Middle frontal gyrus (tissue), 1 donor: ENCODE measurements around the gene CELA1.

ENCODE experiments used
- DNase-seq: peaks from one replicate; pipeline ENCODE4 v3.0.0-alpha.2; 2015; ENCODE audit warnings: low spot score; ENCODE audit errors: extremely low spot score

CELA1 gene

DNA sequence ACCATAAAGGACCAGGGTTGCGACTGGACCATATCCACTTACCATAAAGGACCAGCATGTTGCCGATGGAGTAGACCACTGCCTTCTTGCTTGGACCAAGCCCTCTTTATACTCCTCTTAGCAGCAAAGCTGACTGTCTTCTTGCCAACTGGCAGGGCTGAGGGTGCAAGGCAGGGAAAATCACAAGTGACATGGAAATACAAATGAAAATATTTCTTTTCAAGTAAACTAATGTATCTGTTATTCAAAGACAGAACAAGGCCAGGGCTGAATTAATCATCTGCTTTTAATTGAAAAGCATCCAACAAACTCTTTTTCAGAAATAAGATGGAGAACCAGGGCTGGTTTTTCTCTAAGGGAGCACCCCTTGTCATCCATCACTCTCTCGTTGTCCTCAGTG is at the start of gene CELA1:
Gene CELA1, minus strand, starts transcription at position 99 of the 400 bp plus-strand sequence. Its CDS starts 41 bp downstream, at position 58.
- DNase-seq: no peak

DNA sequence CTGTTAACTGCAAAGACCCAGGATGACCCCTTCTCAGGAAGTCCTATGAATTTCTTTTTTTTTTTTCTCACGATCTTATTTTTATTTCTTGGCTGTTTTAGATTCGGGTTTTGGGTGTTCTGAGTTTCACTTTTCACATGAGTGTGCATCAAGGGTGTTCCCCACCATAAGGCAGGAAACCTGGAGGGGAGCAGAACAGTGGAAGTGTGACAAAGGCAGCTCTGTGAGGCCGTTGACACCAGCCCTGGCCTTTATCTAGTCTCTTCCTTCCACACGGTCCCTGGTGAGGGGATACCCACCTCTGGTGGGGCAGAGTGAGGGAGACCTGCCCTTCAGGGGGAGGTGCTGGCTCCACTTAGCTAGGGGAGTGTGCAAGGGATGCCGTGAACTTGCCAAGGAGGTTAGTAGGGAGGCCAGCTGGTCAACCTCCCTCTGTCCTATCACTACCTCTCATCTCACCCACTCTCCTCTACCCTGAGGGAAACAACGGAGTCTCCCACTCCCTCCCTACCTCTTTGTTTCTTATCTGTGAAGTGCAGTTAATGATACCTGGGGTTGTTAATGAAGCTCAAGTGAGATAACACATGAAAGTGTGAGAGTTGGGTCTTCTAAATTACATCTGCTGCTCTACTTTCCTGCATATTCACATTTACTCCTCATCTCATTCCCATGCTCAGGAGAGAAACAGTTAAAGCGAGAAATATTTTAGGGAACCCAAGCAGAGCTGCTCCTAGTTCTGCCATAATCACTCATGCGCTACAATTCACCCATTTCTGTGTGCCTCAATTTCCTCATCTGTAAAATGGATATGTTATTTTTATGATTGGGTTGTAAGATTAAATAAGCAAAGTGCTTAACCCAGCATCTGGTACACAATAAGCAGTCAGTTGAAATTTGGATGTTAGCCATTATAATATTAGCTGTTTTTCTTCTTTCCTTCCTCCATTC is 49.1 kb upstream of the CELA1 start:
- no peak for DNase-seq

DNA sequence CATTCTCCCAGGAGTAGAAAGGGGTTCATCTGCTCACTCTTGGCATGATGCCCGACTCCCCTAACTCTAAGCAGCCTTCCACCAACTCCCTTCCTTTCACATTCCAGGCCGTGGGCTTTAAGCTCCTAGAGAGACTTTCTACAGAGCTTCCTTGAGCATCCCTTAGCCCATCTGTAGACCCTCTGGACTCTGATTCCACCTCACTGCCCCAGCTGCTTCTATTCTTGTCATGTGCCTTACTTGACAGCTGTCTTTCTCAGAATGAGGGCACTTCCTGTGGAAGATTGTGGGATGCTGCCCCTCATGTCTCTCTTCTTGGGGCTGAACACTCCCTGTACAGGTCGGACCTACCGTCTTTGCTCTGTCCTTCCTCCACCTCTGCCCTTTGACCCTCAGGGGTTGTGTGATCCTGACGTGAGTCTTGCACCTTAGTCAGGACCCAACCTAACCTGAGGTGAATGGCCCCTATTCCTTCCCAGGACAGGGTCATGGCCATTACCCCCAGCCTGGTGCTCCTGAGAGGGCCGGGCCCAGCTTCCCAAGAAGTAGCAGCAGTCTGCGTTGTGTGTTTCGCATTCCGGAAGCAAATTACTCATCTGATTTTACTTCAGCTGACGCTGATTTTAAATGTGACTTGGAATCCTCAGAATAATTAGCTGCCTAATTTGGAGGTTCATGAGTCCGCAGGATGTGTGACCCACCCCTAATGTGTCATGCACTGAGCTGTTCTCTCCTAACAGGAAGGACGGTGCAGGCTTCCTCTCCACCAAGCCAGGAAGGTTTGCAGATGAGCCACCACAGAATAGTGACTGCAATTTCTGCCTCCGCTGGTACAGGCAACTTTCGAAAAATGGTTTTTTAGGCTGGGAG is 47.4 kb upstream of the CELA1 start:
- DNase-seq: no peak

DNA sequence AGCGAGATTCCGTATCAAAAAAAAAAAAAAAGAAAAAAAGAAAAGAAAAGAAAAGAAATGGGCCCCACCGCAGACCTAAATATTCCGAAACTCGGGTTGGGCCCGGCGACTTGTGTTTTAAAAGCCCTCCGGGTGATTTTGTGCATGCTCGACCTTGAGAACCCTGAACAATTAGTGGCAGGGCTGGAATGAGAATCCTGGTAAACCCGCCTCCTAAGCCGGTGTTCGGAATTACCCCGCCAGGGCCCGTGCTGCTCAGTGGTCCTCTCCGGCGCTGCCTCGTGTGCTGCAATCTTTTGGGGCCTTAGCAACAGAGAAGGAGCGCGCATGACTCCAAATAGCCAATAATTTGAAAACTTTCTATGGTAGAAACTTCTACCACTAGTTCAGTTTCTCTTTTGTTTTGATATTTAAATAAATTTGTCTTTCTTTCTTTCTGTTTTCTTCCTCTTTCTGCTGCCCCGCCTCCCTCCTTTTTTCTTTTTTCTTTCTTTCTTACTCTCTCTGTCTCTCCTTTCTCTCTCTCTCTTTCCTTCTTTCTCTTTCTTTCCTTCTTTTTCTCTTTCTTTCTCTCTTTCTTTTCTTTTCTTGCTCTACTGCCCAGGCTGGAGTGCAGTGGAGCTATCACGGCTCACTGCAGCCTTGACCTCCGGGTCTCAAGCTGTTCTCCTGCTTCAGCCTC is 46.2 kb upstream of the CELA1 start:
- DNase-seq: no peak

DNA sequence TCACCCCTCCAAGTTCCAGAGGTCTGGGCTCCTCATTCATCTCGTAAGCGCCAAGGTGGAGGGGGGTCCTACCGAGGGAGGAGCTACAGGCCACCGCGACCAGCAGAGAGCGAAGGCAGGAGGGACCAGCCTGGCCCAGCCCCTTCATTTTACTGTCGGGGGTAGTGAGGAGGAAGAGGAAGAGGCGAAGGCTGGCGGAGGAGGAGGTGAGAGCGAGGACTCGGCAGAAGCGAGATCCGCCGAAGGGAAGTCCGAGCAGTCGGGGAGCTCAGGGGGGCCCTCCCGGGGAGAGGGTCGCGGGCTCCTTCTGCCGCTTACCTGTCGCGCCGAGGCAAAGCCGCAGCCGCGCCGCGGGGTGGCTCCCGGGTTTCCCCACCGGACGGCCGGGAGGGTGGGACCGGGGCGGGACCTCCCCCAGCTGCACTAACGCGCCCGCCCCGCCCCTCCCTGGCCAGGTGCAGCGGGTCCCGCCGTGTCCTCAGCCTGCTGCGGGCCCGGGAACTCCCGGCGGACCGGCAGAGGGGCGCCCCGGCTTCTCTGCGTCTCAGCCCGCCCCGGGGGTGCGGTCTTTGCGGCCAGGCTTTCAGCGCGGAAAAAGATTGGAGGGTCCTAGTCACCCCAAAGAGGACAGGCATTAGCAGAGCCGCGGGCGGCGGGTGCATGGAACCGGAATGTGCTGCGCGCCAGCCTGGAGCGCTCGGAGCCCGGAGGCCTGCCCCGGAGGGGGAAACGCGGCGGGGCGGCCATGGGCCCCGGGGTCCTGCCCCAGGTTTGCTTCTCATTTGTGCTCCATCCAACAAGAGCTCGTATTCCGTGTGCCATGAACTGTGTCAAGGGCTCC is 45.0 kb upstream of the CELA1 start, which contains the start of gene GALNT6:
Gene GALNT6, minus strand, starts transcription at position 124 of the 841 bp plus-strand sequence. CDS start 11,625 bp downstream, outside the sequence.
- DNase-seq: no peak

DNA sequence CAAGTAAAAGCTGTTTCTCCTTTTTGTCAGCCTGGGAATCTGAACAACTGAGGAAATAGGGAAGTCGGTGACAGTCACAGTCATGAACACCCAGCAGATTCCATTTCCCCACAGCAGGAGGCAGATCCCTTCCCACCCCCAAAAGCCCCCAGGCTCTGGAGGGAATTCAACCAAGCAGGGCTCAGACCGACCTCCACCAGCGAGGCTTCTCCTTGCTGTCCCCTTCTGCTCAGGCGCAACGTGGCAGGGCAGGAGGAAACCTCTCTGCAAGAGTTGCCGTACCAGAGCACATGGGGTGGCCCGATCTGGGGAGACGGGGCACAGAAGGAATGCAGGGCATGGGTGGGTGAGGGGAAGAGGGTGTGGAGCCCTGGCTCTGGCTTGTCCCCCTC is 44.4 kb upstream of the CELA1 start:
- no peak for DNase-seq

DNA sequence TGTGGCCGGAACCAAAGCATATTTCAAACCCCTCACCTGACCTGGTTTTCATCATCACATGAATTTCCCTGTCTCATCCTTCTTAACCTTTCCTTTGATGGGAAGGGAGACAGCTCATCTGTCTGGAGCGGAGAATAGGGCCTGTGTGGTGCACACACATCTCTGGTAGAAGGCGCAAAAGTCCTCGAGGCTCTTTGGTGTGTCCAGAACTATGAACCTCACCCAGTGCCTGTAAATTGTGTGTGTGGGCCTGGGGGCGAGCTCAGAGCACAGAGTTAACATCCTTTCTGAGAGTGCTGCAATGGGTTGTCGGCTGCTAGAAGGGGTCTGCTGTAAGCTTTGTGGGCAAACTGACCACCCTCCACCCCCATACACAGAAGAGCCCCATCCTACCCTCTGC is 44.0 kb upstream of the CELA1 start:
- DNase-seq: no peak

DNA sequence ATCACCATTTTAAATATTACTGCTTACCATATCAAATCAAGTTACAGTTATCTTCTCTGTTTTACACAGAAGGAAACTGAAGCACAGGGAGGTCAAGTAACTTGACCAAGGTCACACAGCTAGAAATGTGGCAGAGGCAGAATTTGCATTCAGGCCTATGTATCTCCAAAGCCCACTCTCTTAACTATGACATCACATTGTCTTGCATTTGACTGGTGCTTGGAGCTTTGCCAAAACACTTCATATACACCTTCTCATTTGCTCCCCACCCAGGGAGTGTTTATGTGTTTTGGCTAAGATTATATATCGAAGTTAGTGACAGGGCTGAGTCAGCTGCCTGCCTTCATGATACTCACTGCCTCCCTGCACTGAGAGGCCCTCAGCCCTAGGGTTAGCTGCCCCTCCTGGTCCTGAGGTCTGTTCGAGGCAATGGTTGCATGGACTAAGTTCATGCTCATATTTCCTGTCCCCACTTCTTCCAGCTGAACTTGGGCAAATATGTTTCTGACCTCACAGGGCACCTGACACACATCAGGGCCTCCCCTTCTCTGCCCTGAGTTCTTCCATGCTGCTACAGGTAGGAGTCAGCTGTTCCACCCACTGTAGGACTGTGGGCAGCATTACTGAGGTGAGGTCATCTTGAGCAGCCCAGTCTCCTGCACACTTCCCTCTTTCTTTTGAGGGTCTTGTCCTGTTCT is 43.0 kb upstream of the CELA1 start:
- DNase-seq: no peak

DNA sequence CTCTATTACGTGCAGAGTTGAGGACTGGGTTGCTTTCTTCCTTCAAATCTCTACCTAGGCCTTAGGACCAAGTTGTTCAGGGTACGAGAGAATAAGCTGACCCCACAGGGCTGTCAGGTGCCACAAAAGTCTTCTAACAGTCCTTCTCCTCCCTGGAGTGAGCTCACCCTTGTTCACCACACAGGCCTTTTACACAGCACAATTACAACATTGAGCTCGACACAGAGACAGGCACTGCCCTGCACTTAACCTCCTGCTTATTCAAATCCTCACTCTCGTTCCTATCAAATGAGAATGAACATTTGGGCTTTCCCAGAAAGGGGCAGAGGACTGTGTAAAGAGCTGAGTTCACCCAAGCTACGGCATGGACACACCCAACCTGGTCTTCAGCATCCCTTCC is 42.4 kb upstream of the CELA1 start:
- DNase-seq: no peak

DNA sequence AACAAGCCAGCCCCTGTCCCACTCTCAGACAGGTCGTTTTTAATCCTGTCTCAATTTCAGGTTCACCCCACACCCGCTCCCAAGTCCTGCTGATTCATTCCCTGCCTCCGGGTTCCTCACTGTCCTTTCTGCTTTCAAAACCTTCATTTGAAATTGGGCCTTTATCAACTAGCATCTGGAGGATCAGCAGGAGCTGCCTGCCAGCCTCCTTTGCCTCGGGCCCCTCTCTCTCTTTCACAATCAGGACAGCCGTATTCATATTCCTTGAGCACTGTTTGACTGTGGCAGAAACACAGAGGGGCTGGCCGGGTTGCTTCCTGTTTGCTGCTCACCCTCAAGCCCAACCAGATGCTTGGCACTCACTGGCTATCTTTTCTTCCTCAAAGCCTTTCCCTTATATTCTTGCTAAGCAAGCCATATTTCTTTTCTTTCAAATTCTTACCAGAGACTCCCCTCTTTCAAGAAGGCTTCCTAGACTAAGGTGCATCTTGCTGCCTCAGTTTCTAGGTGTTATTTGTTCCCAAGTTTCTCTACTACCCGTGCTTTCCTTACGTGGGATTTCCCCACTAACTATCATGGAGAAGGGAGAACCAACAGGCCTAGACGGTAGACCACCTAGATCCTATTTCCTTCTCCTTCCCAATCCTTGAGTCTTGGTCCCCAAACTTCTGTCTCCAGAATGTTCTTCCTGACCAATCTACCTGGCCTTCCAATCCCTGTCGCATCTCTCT is 41.8 kb upstream of the CELA1 start:
- no peak for DNase-seq

DNA sequence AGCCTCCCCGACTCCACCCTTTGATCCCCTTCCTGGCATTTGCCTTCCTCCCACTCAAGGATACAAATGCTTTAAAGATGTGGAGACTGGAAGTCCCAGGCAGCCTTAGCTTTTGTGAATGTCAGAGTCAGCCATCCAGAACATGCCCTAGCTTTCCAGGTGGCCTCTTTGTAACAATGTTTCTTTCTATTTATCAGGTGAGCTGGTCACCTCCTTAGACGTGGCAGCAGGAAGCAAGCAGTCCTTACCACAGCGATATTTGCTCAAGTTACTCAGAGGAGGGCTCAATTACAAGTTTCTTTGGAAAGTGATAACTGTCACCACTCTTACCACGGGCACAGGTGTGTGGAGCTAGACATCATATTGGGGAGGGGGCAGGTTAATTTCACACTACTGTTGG is 39.9 kb upstream of the CELA1 start:
- no peak for DNase-seq

DNA sequence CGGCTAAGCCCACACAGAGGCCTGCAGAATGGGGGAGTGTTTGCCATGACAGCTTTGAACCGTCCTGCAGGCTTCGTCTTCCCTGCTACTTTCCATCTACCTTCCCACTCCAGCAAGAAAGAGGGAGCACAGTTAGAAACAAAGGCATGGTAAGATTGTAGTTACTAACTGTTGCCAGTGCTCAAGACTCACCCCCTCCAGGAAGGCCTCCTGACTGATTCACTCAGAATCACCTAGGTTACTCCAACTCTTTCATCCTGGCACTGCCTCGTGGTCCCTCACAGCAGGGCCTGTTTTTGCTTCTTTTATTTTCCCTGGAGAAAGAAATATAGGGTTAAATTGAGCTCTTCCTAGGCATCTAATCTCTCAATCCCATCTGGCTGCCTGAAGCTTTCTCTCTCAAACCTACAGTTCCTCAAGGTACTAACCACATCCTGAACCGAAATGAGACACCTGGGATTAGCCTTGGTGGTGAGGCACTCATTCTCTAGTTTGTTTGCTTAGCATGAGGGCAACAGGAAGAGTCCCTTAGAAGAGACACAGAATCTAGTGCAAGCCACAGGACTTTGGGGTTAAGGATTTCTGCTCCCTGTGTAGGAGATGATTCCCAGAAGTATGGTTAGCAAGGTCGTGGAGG is 36.9 kb upstream of the CELA1 start:
- DNase-seq: no peak

DNA sequence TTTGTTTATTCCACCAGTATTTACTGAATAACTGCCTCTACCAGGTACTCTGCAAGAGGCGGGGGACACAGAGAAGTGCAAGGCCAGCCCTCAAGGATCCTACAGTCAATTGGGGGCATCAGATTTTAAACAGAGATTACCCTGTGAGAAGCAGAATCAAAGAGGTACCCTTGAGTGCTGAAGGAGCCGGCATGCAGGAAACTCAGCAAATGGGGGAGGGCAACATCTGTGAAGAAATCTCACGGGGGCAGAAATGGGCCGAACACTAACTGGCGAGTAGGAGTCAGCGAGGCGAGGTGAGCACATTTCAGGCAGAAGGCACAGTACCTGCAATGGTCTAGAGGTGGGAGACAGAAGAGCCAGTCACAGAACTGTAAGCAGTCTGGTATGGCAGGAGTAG is 35.7 kb upstream of the CELA1 start:
- DNase-seq: no peak

DNA sequence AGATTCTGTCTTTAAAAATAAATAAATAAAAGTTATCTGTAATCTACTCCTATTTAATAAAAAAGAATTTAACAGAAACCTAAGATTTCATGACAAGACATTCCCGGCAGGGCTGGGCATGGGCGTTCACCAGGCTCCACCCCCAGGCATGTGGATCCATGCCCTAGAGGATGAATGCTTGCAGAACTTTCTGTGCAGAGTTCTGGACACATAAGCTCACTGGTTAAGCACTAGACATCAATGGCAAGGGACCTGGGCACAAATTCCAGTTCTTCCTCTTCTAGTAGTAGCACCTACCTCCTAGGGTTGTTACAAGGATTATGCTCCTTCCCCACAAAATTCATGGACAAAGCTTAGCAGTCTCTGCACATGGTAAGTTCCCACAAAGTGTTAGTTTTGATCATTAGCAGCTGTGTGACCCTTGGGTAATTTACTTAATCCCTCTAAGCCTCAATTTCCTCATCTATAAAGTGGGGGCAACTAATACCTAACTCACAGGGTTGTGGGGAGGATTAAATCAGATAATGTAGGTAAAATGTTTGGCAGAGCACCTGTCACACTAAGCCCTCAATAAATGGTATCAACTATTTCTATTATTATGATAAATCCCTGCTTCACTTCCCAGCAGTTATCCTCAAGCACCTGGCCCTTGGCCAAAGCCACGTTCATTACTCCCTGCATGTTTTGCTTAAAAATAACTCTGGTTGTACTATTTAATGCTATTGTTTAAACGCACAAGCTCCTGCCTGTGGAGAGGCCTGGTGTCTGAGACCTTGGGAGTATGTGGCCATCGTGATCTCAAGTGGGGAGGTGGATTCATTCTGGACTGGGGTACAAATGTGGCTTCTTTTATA is 35.0 kb upstream of the CELA1 start:
- DNase-seq: no peak

DNA sequence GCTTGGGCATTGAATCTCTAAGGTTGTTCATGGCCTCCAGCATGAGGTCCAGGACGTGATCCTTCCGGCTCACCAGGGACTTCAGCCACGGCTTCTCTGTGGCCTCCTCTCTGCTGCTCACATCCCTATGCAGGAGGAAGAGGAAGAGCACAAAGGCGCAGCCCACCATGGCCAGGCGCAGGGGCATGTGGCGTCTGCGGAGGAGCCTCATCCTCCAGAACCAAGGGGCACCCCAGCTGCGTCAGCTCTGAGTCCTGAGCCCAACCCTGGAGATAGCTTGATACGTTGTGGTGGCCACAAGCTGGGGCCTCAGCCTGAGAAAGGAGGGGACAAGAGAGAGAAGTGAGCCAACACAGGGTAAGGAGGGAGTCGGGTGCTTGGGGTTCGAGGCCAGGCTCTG is 33.1 kb upstream of the CELA1 start:
- DNase-seq: no peak

DNA sequence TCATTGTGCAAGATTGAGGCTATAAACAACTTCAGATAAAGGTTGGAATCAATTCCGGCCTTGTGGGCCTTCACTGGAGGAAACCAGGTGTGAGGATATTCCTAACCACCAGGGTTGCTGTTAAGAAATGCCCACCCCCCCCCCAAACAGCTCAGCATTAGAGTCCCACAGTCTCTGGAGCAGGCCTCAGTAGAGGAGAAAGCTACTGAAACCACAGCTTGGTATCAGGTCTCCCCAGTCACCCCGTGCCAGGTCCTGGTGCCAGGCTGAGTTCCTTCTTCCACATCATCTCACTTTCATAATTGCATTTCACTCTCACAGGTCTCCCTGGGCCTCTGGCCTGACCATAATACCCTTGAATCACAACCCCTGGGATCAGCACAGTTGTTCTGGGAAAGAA is 32.3 kb upstream of the CELA1 start:
- no peak for DNase-seq

DNA sequence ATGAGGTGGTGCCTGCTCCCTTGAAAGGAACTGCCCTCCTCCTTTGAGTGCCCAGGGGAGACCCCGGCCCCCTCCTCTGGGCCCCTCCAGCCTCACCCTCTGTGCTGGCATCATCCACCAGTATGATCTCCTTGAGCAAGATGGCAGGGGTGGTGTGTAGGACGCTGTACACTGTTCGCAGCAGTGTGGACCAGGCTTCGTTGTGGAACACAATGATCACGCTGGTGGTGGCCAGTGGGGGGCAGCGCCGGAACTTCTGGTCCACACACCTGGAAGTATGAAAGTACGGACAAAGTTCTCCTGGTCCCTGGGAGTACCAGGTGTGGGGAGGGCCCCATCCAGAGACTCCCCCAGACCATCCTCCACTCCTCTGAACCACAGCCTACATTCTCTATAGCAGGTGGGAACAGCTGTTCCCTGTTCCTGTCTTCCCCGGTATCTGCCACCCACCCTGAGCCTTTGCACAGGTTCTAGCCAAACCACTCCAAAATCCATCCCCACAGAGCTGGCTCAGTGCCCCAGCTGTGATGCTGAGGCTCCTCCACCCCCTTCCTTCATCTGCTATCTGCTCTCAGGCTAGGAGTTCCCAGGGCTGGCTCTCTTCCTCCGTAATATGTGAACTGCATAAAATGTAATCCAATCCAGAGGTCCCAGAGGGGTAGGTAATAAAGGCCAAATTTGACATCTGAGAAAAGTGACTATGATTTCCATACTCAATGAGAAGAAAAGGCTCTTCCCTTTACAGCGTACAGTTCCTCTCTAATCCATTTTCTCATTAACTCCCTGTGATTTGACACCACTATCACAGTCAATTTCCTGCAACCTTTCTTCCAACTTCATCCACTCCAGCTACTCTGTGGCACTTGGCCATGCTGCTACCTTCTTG is 30.9 kb upstream of the CELA1 start:
- DNase-seq: peak; percentile 33
